ENCODE results near the gene NFATC3. TPM values are rescaled to one million over a fixed set of nuclear protein-coding genes. Genes with fewer than 3 reads are reported as not detected.
A peak's percentile ranks its signal among the peaks of the same experiment; 100 is the strongest.

NFATC3 gene
- total RNA-seq, 1 donor from 2014 or later = 29.2 TPM

GRCh38 chr16:68194251-68194650, 109.1 kb downstream of the NFATC3 start:
- H3K9me3 ChIP-seq (ENCODE audit: control insufficient read depth in 3 of 3, low read length in 3 of 3) = no peaks in the 10 kb centered on the region
- H3K9ac ChIP-seq (ENCODE audit: low read depth in 1 of 3, low read length in 3 of 3) = no peak overlapping the region
- no peaks in the 10 kb centered on the region for H3K4me1 ChIP-seq (ENCODE audit: control insufficient read depth in 3 of 3, insufficient read depth in 3 of 3, low read length in 3 of 3)
- H3K27ac ChIP-seq (ENCODE audit: low read depth, low read length) = no peak overlapping the region
- peaks cover 14 to 22% (median 18%) of the 10 kb centered on the region in 3 donors for H3K36me3 ChIP-seq (ENCODE audit: control insufficient read depth in 3 of 3, insufficient read depth in 3 of 3, low read length in 3 of 3)
- no peaks in the 10 kb centered on the region for H3K27me3 ChIP-seq (ENCODE audit: control insufficient read depth in 3 of 3, insufficient read depth in 3 of 3, low read length in 3 of 3)
- no peak overlapping the region for H3K4me3 ChIP-seq (ENCODE audit: low read length in 3 of 3)

- Histone ChIP-seq H3K9me3 (ENCODE audit: control insufficient read depth in 3 of 3, low read length in 3 of 3) (no peaks in the 10 kb centered on the region), H3K4me3 (ENCODE audit: low read length in 3 of 3) (no peak overlapping the region), H3K27me3 (ENCODE audit: control insufficient read depth in 3 of 3, insufficient read depth in 3 of 3, low read length in 3 of 3) (no peaks in the 10 kb centered on the region), H3K4me1 (ENCODE audit: control insufficient read depth in 3 of 3, insufficient read depth in 3 of 3, low read length in 3 of 3) (peaks cover 7 to 13% (median 13%) of the 10 kb centered on the region in 3 donors), H3K9ac (ENCODE audit: low read depth in 1 of 3, low read length in 3 of 3) (no peak overlapping the region), H3K27ac (ENCODE audit: low read depth, low read length) (no peak overlapping the region), H3K36me3 (ENCODE audit: control insufficient read depth in 3 of 3, insufficient read depth in 3 of 3, low read length in 3 of 3) (peaks cover 0 to 9% (median 3%) of the 10 kb centered on the region in 3 donors)
These were observed 112.1 kb downstream of the NFATC3 start for GRCh38 chr16:68197250-68197649.

GRCh38 chr16:68200088-68200783, 115.1 kb downstream of the NFATC3 start:
- Histone ChIP-seq H3K36me3 (ENCODE audit: control insufficient read depth in 3 of 3, insufficient read depth in 3 of 3, low read length in 3 of 3) (no peaks in the 10 kb centered on the region), H3K9me3 (ENCODE audit: control insufficient read depth in 3 of 3, low read length in 3 of 3) (no peaks in the 10 kb centered on the region), H3K27me3 (ENCODE audit: control insufficient read depth in 3 of 3, insufficient read depth in 3 of 3, low read length in 3 of 3) (no peaks in the 10 kb centered on the region), H3K4me1 (ENCODE audit: control insufficient read depth in 3 of 3, insufficient read depth in 3 of 3, low read length in 3 of 3) (peaks cover 8 to 17% (median 16%) of the 10 kb centered on the region in 3 donors), H3K9ac (ENCODE audit: low read depth in 1 of 3, low read length in 3 of 3) (peak overlapping the region; percentile 5 to 64 (median 32)), H3K4me3 (ENCODE audit: low read length in 3 of 3) (no peak overlapping the region), H3K27ac (ENCODE audit: low read depth, low read length) (peak overlapping the region; percentile 81)

- H3K9ac ChIP-seq (ENCODE audit: low read depth in 1 of 3, low read length in 3 of 3) = peak overlapping the region in 1 of 3 donors; percentile 46
These were observed 116.9 kb downstream of the NFATC3 start for GRCh38 chr16:68202091-68202519.

GRCh38 chr16:68206245-68206644, 121.1 kb downstream of the NFATC3 start:
- no peaks in the 10 kb centered on the region for H3K9me3 ChIP-seq (ENCODE audit: control insufficient read depth in 3 of 3, low read length in 3 of 3)
- no peaks in the 10 kb centered on the region for H3K27me3 ChIP-seq (ENCODE audit: control insufficient read depth in 3 of 3, insufficient read depth in 3 of 3, low read length in 3 of 3)
- H3K36me3 ChIP-seq (ENCODE audit: control insufficient read depth in 3 of 3, insufficient read depth in 3 of 3, low read length in 3 of 3) = peaks cover 0 to 1% (median 0%) of the 10 kb centered on the region in 3 donors
- no peak overlapping the region for H3K9ac ChIP-seq (ENCODE audit: low read depth in 1 of 3, low read length in 3 of 3)
- peaks cover 4 to 9% (median 8%) of the 10 kb centered on the region in 3 donors for H3K4me1 ChIP-seq (ENCODE audit: control insufficient read depth in 3 of 3, insufficient read depth in 3 of 3, low read length in 3 of 3)
- H3K27ac ChIP-seq (ENCODE audit: low read depth, low read length) = no peak overlapping the region
- no peak overlapping the region for H3K4me3 ChIP-seq (ENCODE audit: low read length in 3 of 3)

More at GRCh38 chr16:68202091-68202519, 116.9 kb downstream of the NFATC3 start:
- Histone ChIP-seq H3K36me3 (ENCODE audit: control insufficient read depth in 3 of 3, insufficient read depth in 3 of 3, low read length in 3 of 3) (peaks cover 0 to 1% (median 0%) of the 10 kb centered on the region in 3 donors), H3K27ac (ENCODE audit: low read depth, low read length) (peak overlapping the region; percentile 81), H3K4me1 (ENCODE audit: control insufficient read depth in 3 of 3, insufficient read depth in 3 of 3, low read length in 3 of 3) (peaks cover 8 to 17% (median 16%) of the 10 kb centered on the region in 3 donors), H3K9me3 (ENCODE audit: control insufficient read depth in 3 of 3, low read length in 3 of 3) (no peaks in the 10 kb centered on the region), H3K4me3 (ENCODE audit: low read length in 3 of 3) (peak overlapping the region in 1 of 3 donors; percentile 19), H3K27me3 (ENCODE audit: control insufficient read depth in 3 of 3, insufficient read depth in 3 of 3, low read length in 3 of 3) (no peaks in the 10 kb centered on the region)

GRCh38 chr16:68214726-68215125, 129.6 kb downstream of the NFATC3 start:
- Histone ChIP-seq H3K27ac (ENCODE audit: low read depth, low read length) (no peak overlapping the region), H3K9ac (ENCODE audit: low read depth in 1 of 3, low read length in 3 of 3) (no peak overlapping the region), H3K4me3 (ENCODE audit: low read length in 3 of 3) (no peak overlapping the region), H3K9me3 (ENCODE audit: control insufficient read depth in 3 of 3, low read length in 3 of 3) (no peaks in the 10 kb centered on the region), H3K4me1 (ENCODE audit: control insufficient read depth in 3 of 3, insufficient read depth in 3 of 3, low read length in 3 of 3) (peaks cover 0 to 8% (median 2%) of the 10 kb centered on the region in 3 donors), H3K27me3 (ENCODE audit: control insufficient read depth in 3 of 3, insufficient read depth in 3 of 3, low read length in 3 of 3) (no peaks in the 10 kb centered on the region), H3K36me3 (ENCODE audit: control insufficient read depth in 3 of 3, insufficient read depth in 3 of 3, low read length in 3 of 3) (peaks cover 0 to 5% (median 5%) of the 10 kb centered on the region in 3 donors)

- no peak overlapping the region for H3K27ac ChIP-seq (ENCODE audit: low read depth, low read length)
These were observed 130.1 kb downstream of the NFATC3 start for GRCh38 chr16:68215302-68215701.

GRCh38 chr16:68216240-68216639, 131.1 kb downstream of the NFATC3 start:
- no peaks in the 10 kb centered on the region for H3K9me3 ChIP-seq (ENCODE audit: control insufficient read depth in 3 of 3, low read length in 3 of 3)

More at GRCh38 chr16:68215302-68215701, 130.1 kb downstream of the NFATC3 start:
- no peaks in the 10 kb centered on the region for H3K27me3 ChIP-seq (ENCODE audit: control insufficient read depth in 3 of 3, insufficient read depth in 3 of 3, low read length in 3 of 3)
- peaks cover 0 to 8% (median 5%) of the 10 kb centered on the region in 3 donors for H3K36me3 ChIP-seq (ENCODE audit: control insufficient read depth in 3 of 3, insufficient read depth in 3 of 3, low read length in 3 of 3)
- no peak overlapping the region for H3K4me3 ChIP-seq (ENCODE audit: low read length in 3 of 3)
- H3K9ac ChIP-seq (ENCODE audit: low read depth in 1 of 3, low read length in 3 of 3) = no peak overlapping the region
- peaks cover 0 to 11% (median 2%) of the 10 kb centered on the region in 3 donors for H3K4me1 ChIP-seq (ENCODE audit: control insufficient read depth in 3 of 3, insufficient read depth in 3 of 3, low read length in 3 of 3)
- no peaks in the 10 kb centered on the region for H3K9me3 ChIP-seq (ENCODE audit: control insufficient read depth in 3 of 3, low read length in 3 of 3)

GRCh38 chr16:68217506-68217905, 132.3 kb downstream of the NFATC3 start:
- Histone ChIP-seq H3K9ac (ENCODE audit: low read depth in 1 of 3, low read length in 3 of 3) (no peak overlapping the region), H3K9me3 (ENCODE audit: control insufficient read depth in 3 of 3, low read length in 3 of 3) (no peaks in the 10 kb centered on the region), H3K4me1 (ENCODE audit: control insufficient read depth in 3 of 3, insufficient read depth in 3 of 3, low read length in 3 of 3) (peaks cover 0 to 11% (median 2%) of the 10 kb centered on the region in 3 donors), H3K27ac (ENCODE audit: low read depth, low read length) (peak overlapping the region; percentile 12), H3K4me3 (ENCODE audit: low read length in 3 of 3) (no peak overlapping the region), H3K27me3 (ENCODE audit: control insufficient read depth in 3 of 3, insufficient read depth in 3 of 3, low read length in 3 of 3) (no peaks in the 10 kb centered on the region), H3K36me3 (ENCODE audit: control insufficient read depth in 3 of 3, insufficient read depth in 3 of 3, low read length in 3 of 3) (peaks cover 0 to 8% (median 5%) of the 10 kb centered on the region in 3 donors)

More at GRCh38 chr16:68216240-68216639, 131.1 kb downstream of the NFATC3 start:
- Histone ChIP-seq H3K4me1 (ENCODE audit: control insufficient read depth in 3 of 3, insufficient read depth in 3 of 3, low read length in 3 of 3) (peaks cover 0 to 11% (median 2%) of the 10 kb centered on the region in 3 donors), H3K9ac (ENCODE audit: low read depth in 1 of 3, low read length in 3 of 3) (no peak overlapping the region), H3K27me3 (ENCODE audit: control insufficient read depth in 3 of 3, insufficient read depth in 3 of 3, low read length in 3 of 3) (no peaks in the 10 kb centered on the region), H3K4me3 (ENCODE audit: low read length in 3 of 3) (no peak overlapping the region), H3K36me3 (ENCODE audit: control insufficient read depth in 3 of 3, insufficient read depth in 3 of 3, low read length in 3 of 3) (peaks cover 0 to 8% (median 5%) of the 10 kb centered on the region in 3 donors), H3K27ac (ENCODE audit: low read depth, low read length) (no peak overlapping the region)

- Histone ChIP-seq H3K4me1 (ENCODE audit: control insufficient read depth in 3 of 3, insufficient read depth in 3 of 3, low read length in 3 of 3) (peaks cover 0 to 7% (median under 1%) of the 10 kb centered on the region in 3 donors), H3K27me3 (ENCODE audit: control insufficient read depth in 3 of 3, insufficient read depth in 3 of 3, low read length in 3 of 3) (no peaks in the 10 kb centered on the region), H3K27ac (ENCODE audit: low read depth, low read length) (no peak overlapping the region), H3K9me3 (ENCODE audit: control insufficient read depth in 3 of 3, low read length in 3 of 3) (no peaks in the 10 kb centered on the region), H3K9ac (ENCODE audit: low read depth in 1 of 3, low read length in 3 of 3) (no peak overlapping the region), H3K4me3 (ENCODE audit: low read length in 3 of 3) (no peak overlapping the region), H3K36me3 (ENCODE audit: control insufficient read depth in 3 of 3, insufficient read depth in 3 of 3, low read length in 3 of 3) (peaks cover 0 to 8% (median 5%) of the 10 kb centered on the region in 3 donors)
These were observed 134.7 kb downstream of the NFATC3 start for GRCh38 chr16:68219725-68220351.
